Astrocyte (in vitro differentiated cells and primary cell): Measurements from ENCODE around the gene COMMD4. TPM values are rescaled to one million over a fixed set of nuclear protein-coding genes. Genes with fewer than 3 reads are reported as not detected.
"Not testable (repeated sequence)": the region's sequence is repeated elsewhere in the genome, so short reads cannot be mapped to it uniquely, and the experiment has no call there.

ENCODE experiments used
- DNase-seq: peaks from one replicate; pipeline ENCODE4 v3.0.0-alpha.2; 2010; ENCODE audit warnings: low read depth
- FAIRE-seq: peaks from 2 replicates; lab custom pipeline; 2011; peaks lifted over from hg19 to GRCh38; lab: Jason Lieb, UNC
- H2AFZ ChIP-seq: 2 replicates; pipeline ENCODE4 v1.6.0; 2012; ENCODE audit warnings: low read depth, low read length, inconsistent platforms
- H3K27ac ChIP-seq: 2 replicates; pipeline ENCODE4 v1.5.1; 2011; ENCODE audit warnings: low read depth, low read length, inconsistent platforms
- H3K27me3 ChIP-seq: 2 replicates; pipeline ENCODE4 v1.6.0; 2011; ENCODE audit warnings: low read length, inconsistent platforms; ENCODE audit not compliant: insufficient read depth
- H3K36me3 ChIP-seq: 2 replicates; pipeline ENCODE4 v1.5.1; 2011; ENCODE audit warnings: low read length, inconsistent platforms; ENCODE audit not compliant: insufficient read depth
- H3K4me1 ChIP-seq: 2 replicates; pipeline ENCODE4 v1.5.1; 2011; ENCODE audit warnings: low read length, inconsistent platforms; ENCODE audit not compliant: insufficient read depth
- H3K4me2 ChIP-seq: 2 replicates; pipeline ENCODE4 v1.6.0; 2012; ENCODE audit warnings: low read length, inconsistent platforms
- H3K4me3 ChIP-seq: 2 replicates; pipeline ENCODE4 v1.5.1; 2011; ENCODE audit warnings: low read depth, mild to moderate bottlenecking, low read length, inconsistent platforms; ENCODE audit not compliant: insufficient read depth
- H3K79me2 ChIP-seq: 2 replicates; pipeline ENCODE4 v1.6.0; 2012; ENCODE audit warnings: mild to moderate bottlenecking, low read length, inconsistent platforms; ENCODE audit not compliant: insufficient read depth
- H3K9ac ChIP-seq: 2 replicates; pipeline ENCODE4 v1.6.0; 2012; ENCODE audit warnings: mild to moderate bottlenecking, low read length, inconsistent platforms
- H3K9me3 ChIP-seq: 2 replicates; pipeline ENCODE4 v1.5.1; 2012; ENCODE audit warnings: low read depth, mild to moderate bottlenecking, low read length, inconsistent platforms; ENCODE audit not compliant: insufficient read depth
- H4K20me1 ChIP-seq: 2 replicates; pipeline ENCODE4 v1.6.0; 2012; ENCODE audit warnings: low read length, inconsistent platforms; ENCODE audit not compliant: insufficient read depth
- H3K27ac Mint-ChIP-seq: one replicate; pipeline ENCODE4 v1.8.0; 2021; ENCODE audit warnings: mild to moderate bottlenecking, mixed read lengths; ENCODE audit not compliant: unreplicated experiment
- H3K27me3 Mint-ChIP-seq: one replicate; pipeline ENCODE4 v1.8.0; 2021; ENCODE audit warnings: low read depth, mixed read lengths; ENCODE audit not compliant: unreplicated experiment
- H3K36me3 Mint-ChIP-seq: one replicate; pipeline ENCODE4 v1.8.0; 2021; ENCODE audit warnings: low read depth, mixed read lengths; ENCODE audit not compliant: unreplicated experiment
- H3K4me1 Mint-ChIP-seq: one replicate; pipeline ENCODE4 v1.8.0; 2021; ENCODE audit warnings: low read depth, mixed read lengths; ENCODE audit not compliant: unreplicated experiment
- H3K4me3 Mint-ChIP-seq: one replicate; pipeline ENCODE4 v1.8.0; 2021; ENCODE audit warnings: mild to moderate bottlenecking, moderate library complexity, mixed read lengths; ENCODE audit not compliant: unreplicated experiment
- H3K9me3 Mint-ChIP-seq: one replicate; pipeline ENCODE4 v1.8.0; 2021; ENCODE audit warnings: mild to moderate bottlenecking, mixed read lengths; ENCODE audit not compliant: unreplicated experiment
- CTCF ChIP-seq: IDR thresholded peaks from 2 replicates; pipeline ENCODE4 v1.5.1; 2011; ENCODE audit warnings: low read depth, mild to moderate bottlenecking, inconsistent platforms, low read length, moderate library complexity; ENCODE audit not compliant: insufficient read depth
- EZH2 ChIP-seq: IDR thresholded peaks from 2 replicates; pipeline ENCODE4 v1.6.1; 2012; ENCODE audit warnings: mild to moderate bottlenecking, low read length, inconsistent platforms; ENCODE audit not compliant: insufficient read depth
- total RNA-seq: library from RNA; stranded (reverse); gene quantifications from 2 replicates; pipeline ENCODE4 v1.2.1, GENCODE V29; 2021

The COMMD4 gene
- total RNA-seq, 1 donor from 2014 or later: 61.0 TPM

GRCh38 chr15:75348034-75348561, 12.2 kb downstream of the COMMD4 start:
- no peak for DNase-seq
- H3K4me2 ChIP-seq: peak overlapping the region; percentile 96
- no peak overlapping the region for H3K27ac Mint-ChIP-seq
- H3K27me3 ChIP-seq: peaks cover 17% of the 10 kb centered on the region
- no peaks in the 10 kb centered on the region for H3K27me3 Mint-ChIP-seq
- no peak for TF ChIP-seq CTCF
- no peak for TF ChIP-seq EZH2
- H3K4me1 Mint-ChIP-seq: no peaks in the 10 kb centered on the region
- peak overlapping the region; percentile 65 for H3K4me3 ChIP-seq
- H3K4me1 ChIP-seq: peaks cover 19% of the 10 kb centered on the region
- peaks cover 2% of the 10 kb centered on the region for H3K9me3 ChIP-seq
- FAIRE-seq: no peak
- no peaks in the 10 kb centered on the region for H4K20me1 ChIP-seq
- peak overlapping the region; percentile 65 for H2AFZ ChIP-seq
- H3K4me3 Mint-ChIP-seq: peak overlapping the region; percentile 84
- no peaks in the 10 kb centered on the region for H3K79me2 ChIP-seq
- H3K27ac ChIP-seq: no peak overlapping the region
- no peaks in the 10 kb centered on the region for H3K36me3 ChIP-seq
- H3K9ac ChIP-seq: peak overlapping the region; percentile 68
- H3K9me3 Mint-ChIP-seq: no peaks in the 10 kb centered on the region
- H3K36me3 Mint-ChIP-seq: peaks cover 8% of the 10 kb centered on the region

GRCh38 chr15:75348562-75349350, 12.9 kb downstream of the COMMD4 start:
- no peak for FAIRE-seq
- Mint-ChIP-seq H3K4me3 (peak overlapping the region; percentile 77), H3K27ac (no peak overlapping the region), H3K27me3 (no peaks in the 10 kb centered on the region), H3K4me1 (no peaks in the 10 kb centered on the region), H3K36me3 (peaks cover 8% of the 10 kb centered on the region), H3K9me3 (no peaks in the 10 kb centered on the region)
- Histone ChIP-seq H3K4me2 (peak overlapping the region; percentile 96), H2AFZ (no peak overlapping the region), H3K9me3 (peaks cover 2% of the 10 kb centered on the region), H3K9ac (peak overlapping the region; percentile 68), H3K4me3 (peak overlapping the region; percentile 65), H4K20me1 (no peaks in the 10 kb centered on the region), H3K27ac (no peak overlapping the region), H3K4me1 (peaks cover 19% of the 10 kb centered on the region), H3K36me3 (no peaks in the 10 kb centered on the region), H3K27me3 (peaks cover 17% of the 10 kb centered on the region), H3K79me2 (no peaks in the 10 kb centered on the region)
- DNase-seq: no peak
- TF ChIP-seq EZH2: peak; percentile 84
- no peak for TF ChIP-seq CTCF

GRCh38 chr15:75349351-75349669, 13.4 kb downstream of the COMMD4 start:
- not testable (repeated sequence) for H3K79me2 ChIP-seq, H3K27ac Mint-ChIP-seq, H3K9me3 ChIP-seq, H3K27me3 Mint-ChIP-seq, H3K4me1 Mint-ChIP-seq, H3K9ac ChIP-seq, H2AFZ ChIP-seq, H4K20me1 ChIP-seq, H3K27ac ChIP-seq, H3K4me3 Mint-ChIP-seq, FAIRE-seq, H3K4me3 ChIP-seq, H3K9me3 Mint-ChIP-seq, H3K36me3 Mint-ChIP-seq, H3K36me3 ChIP-seq, H3K4me2 ChIP-seq, DNase-seq
- Histone ChIP-seq H3K27me3 (peaks cover 17% of the 10 kb centered on the region), H3K4me1 (peaks cover 19% of the 10 kb centered on the region)
